ENCODE data around the gene CSGALNACT2.

- TF ChIP-seq CTCF (IDR thresholded peaks at IDR 0.05; ENCODE audit: insufficient read depth, low read length, poor library complexity, severe bottlenecking) (peak; percentile 80), EZH2phosphoT487 (conservative IDR thresholded peaks at IDR 0.05; ENCODE audit: low read length) (no peak)
Observed at GRCh38 chr10:43202224-43202656, 64.0 kb downstream of the CSGALNACT2 start.

Data from SU-DHL-6 (cell line).